A673 (cell line): ENCODE data around the gene TMX3. TPM values are rescaled to one million over a fixed set of nuclear protein-coding genes. Genes with fewer than 3 reads are reported as not detected.

ENCODE experiments used
- BruUV-seq: library from RNA; stranded (reverse); fragments of 400-500 nt; replicated peaks from 2 replicates; lab custom pipeline; 2021; lab: Mats Ljungman, UMichigan
- CTCF ChIA-PET: fragments of 300-600 bp; sonication (Branson Sonifier 250); formaldehyde crosslinking; loops from one replicate; lab custom pipeline; 2022; ENCODE audit warnings: antibody characterized with exemption; lab: Charles Lee
- POLR2A ChIA-PET: fragments of 300-600 bp; sonication (Branson Sonifier 250); formaldehyde crosslinking; loops from one replicate; lab custom pipeline; 2022; ENCODE audit warnings: antibody characterized with exemption; ENCODE audit not compliant: low non-redundant PET; lab: Charles Lee
- DNase-seq: peaks from one replicate; pipeline ENCODE4 v3.0.0-alpha.2; 2015; ENCODE audit warnings: low spot score
- H3K27ac ChIP-seq: fragments of 200-600 bp; sonication (generic); 2 replicates; pipeline ENCODE4 v1.5.1; 2016; ENCODE audit warnings: mixed run types, low read depth, mild to moderate bottlenecking, mixed read lengths, antibody characterized with exemption, low read length; ENCODE audit not compliant: poor library complexity, severe bottlenecking
- H3K27me3 ChIP-seq: fragments of 200-600 bp; sonication (generic); replicated peaks from 2 replicates; pipeline ENCODE4 v1.6.1; 2017; ENCODE audit warnings: mixed run types, low read depth, mild to moderate bottlenecking, mixed read lengths, antibody characterized with exemption, low read length; ENCODE audit not compliant: insufficient read depth, poor library complexity
- H3K36me3 ChIP-seq: fragments of 200-600 bp; sonication (generic); 2 replicates; pipeline ENCODE4 v1.6.1; 2016; ENCODE audit warnings: mixed run types, mild to moderate bottlenecking, mixed read lengths, antibody characterized with exemption, low read length; ENCODE audit not compliant: insufficient read depth, poor library complexity, severe bottlenecking
- H3K4me1 ChIP-seq: fragments of 200-600 bp; sonication (generic); 2 replicates; pipeline ENCODE4 v1.6.1; 2017; ENCODE audit warnings: mixed run types, mild to moderate bottlenecking, mixed read lengths, antibody characterized with exemption, low read length; ENCODE audit not compliant: insufficient read depth, poor library complexity, severe bottlenecking
- H3K4me3 ChIP-seq: fragments of 200-600 bp; sonication (generic); 2 replicates; pipeline ENCODE4 v1.5.1; 2016; ENCODE audit warnings: low read depth, mixed run types, mild to moderate bottlenecking, mixed read lengths, low read length; ENCODE audit not compliant: poor library complexity, severe bottlenecking
- H3K9me3 ChIP-seq: fragments of 200-600 bp; sonication (generic); 2 replicates; pipeline ENCODE4 v1.6.1; 2016; ENCODE audit warnings: mixed run types, low read depth, mild to moderate bottlenecking, mixed read lengths, antibody characterized with exemption, low read length; ENCODE audit not compliant: poor library complexity, severe bottlenecking
- EZH2 ChIP-seq: fragments of 200-600 bp; sonication (generic); IDR thresholded peaks from 2 replicates; pipeline ENCODE4 v1.6.1; 2017; ENCODE audit warnings: borderline replicate concordance, low read depth, mild to moderate bottlenecking, mixed read lengths, antibody characterized with exemption, low read length; ENCODE audit not compliant: poor library complexity, severe bottlenecking
- intact Hi-C: fragments of 100-400 bp; cut with micrococcal nuclease; formaldehyde crosslinking; loops from one replicate; pipeline ENCODE4 v1.10.0; 2022; ENCODE audit not compliant: unreplicated experiment
- total RNA-seq: library from RNA; stranded (reverse); gene quantifications from 2 replicates; pipeline ENCODE4 v1.2.3, GENCODE V29; 2021
- TF ChIP-seq, protein P1 (sequence below): fragments of 300-800, 200-600 bp; sonication (generic); conservative IDR thresholded peaks from 2 replicates; pipeline ENCODE4 v1.5.1; 2017; ENCODE audit warnings: low read depth, mild to moderate bottlenecking, antibody characterized with exemption, low read length, moderate library complexity, mixed read lengths

The TMX3 gene
- total RNA-seq, 1 experiment from 2014 or later = 56.0 TPM

DNA sequence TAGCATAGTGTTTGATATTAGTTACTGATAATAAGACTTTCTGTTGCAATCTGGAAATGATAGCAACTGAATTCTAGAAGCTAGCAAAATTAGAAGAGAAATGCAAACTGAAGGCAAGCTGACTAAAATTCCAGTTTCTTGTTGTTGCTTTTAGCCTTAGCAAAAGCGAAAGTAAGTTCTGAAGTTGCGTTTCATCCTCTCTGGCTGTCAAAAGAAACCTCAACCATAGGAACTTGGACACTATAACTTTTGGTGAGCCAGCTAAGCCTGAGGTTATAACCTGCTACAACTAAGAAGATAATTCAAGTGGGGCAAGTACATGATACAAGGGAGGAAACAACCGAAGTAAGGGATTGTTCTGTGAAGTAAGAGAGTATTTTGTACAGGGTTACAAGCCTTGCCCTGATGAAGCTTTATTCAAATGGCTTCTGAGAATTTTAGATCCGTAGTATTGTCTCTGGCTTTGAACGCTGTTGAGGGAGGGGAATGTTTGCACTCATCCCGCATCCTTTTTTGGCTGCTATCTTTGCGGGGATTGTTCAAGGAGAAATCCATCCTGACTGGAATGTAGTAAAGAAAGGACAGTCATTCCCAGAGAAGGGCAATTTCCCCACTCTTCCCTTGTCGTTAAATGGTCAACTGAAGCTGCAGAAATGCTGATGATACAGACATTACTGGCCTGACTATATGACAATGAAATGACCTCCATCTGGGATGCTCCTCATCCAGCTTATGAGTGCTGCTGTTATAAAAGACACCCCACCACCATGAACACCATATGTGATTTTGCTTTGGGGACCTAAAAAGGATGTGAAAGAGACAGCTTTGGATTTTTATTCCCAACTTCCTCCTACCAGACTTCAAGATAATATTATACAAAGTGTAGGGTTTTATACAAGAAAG, 7.0 kb upstream of the TMX3 start:
- H3K4me3 ChIP-seq = no peak overlapping the region

DNA sequence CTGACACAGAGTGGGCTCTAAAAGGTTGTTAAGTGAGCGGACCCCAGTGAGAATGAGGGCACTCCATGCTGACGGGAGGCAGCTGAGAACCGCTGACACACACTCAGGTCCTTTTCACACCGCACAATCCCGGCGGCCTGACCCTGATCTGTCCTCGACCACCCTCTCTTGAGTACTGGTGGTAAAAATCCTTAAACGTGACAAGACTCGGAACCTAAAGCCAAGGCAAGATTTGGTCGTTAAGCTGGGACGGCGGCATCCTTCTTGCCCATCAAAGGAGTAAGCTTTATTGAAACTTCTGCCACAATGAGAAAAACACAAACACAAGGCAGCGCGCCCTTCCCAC, 569 bp downstream of the TMX3 start:
- TF ChIP-seq, protein P1, sequence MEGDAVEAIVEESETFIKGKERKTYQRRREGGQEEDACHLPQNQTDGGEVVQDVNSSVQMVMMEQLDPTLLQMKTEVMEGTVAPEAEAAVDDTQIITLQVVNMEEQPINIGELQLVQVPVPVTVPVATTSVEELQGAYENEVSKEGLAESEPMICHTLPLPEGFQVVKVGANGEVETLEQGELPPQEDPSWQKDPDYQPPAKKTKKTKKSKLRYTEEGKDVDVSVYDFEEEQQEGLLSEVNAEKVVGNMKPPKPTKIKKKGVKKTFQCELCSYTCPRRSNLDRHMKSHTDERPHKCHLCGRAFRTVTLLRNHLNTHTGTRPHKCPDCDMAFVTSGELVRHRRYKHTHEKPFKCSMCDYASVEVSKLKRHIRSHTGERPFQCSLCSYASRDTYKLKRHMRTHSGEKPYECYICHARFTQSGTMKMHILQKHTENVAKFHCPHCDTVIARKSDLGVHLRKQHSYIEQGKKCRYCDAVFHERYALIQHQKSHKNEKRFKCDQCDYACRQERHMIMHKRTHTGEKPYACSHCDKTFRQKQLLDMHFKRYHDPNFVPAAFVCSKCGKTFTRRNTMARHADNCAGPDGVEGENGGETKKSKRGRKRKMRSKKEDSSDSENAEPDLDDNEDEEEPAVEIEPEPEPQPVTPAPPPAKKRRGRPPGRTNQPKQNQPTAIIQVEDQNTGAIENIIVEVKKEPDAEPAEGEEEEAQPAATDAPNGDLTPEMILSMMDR = no peak
- no peak for TF ChIP-seq EZH2
- ChIA-PET CTCF (no interaction called here), POLR2A (no interaction called here)
- DNase-seq = peak; percentile 23
- Histone ChIP-seq H3K27me3 (no peaks in the 10 kb centered on the region), H3K27ac (peak overlapping the region; percentile 89), H3K4me1 (peaks cover 3% of the 10 kb centered on the region), H3K4me3 (peak overlapping the region; percentile 81), H3K9me3 (no peaks in the 10 kb centered on the region), H3K36me3 (peaks cover 38% of the 10 kb centered on the region)
- no TSS peak for BruUV-seq
- intact Hi-C loops = no loop called here

More for the DNA sequence above, 7.0 kb upstream of the TMX3 start:
- POLR2A ChIA-PET = no interaction called here
- DNase-seq = no peak
- Histone ChIP-seq H3K27ac (no peak overlapping the region), H3K9me3 (no peaks in the 10 kb centered on the region), H3K4me1 (no peaks in the 10 kb centered on the region), H3K27me3 (no peaks in the 10 kb centered on the region), H3K36me3 (no peaks in the 10 kb centered on the region)
- TF ChIP-seq, protein P1 = no peak
- TF ChIP-seq EZH2 = no peak
- CTCF ChIA-PET = no interaction called here
- intact Hi-C loops = no loop called here
- no TSS peak for BruUV-seq

DNA sequence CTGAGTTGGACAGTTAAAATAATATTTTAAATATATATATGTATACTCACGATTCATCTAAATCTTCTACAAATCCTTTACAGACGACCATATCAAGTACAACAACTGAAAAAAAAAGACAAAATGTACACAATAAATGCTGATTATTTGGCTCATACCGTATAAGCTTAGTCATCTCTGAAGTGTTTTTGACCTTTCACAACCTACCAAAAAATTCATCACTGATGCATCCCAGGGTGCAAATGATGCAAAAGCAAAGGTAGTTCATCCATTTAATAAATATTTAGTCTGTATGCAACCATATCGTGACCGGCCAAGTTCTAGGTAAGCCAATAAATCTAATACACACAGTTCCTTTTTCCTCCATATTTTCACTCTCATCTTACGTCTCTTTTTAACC, 1.1 kb downstream of the TMX3 start:
- H3K27ac ChIP-seq = peak overlapping the region; percentile 89
- no TSS peak for BruUV-seq

More for the DNA sequence above, 1.1 kb downstream of the TMX3 start:
- H3K27me3 ChIP-seq = no peaks in the 10 kb centered on the region
- TF ChIP-seq, protein P1 = no peak
- no peak for TF ChIP-seq EZH2
- H3K4me1 ChIP-seq = peaks cover 3% of the 10 kb centered on the region
- DNase-seq = no peak
- ChIA-PET POLR2A (no interaction called here), CTCF (no interaction called here)
- H3K36me3 ChIP-seq = peaks cover 43% of the 10 kb centered on the region
- intact Hi-C loops = no loop called here
- peak overlapping the region; percentile 81 for H3K4me3 ChIP-seq
- no peaks in the 10 kb centered on the region for H3K9me3 ChIP-seq
